ENCODE results near the gene C3orf22.
"Not testable (repeated sequence)": the region's sequence is repeated elsewhere in the genome, so short reads cannot be mapped to it uniquely, and the experiment has no call there.

C3orf22 gene

GRCh38 chr3:126544596-126545281 is 14.0 kb downstream of the C3orf22 start:
- no peak for DNase-seq (ENCODE audit: extremely low read depth in 1 of 2, low read depth in 1 of 2)

- DNase-seq (ENCODE audit: extremely low read depth in 1 of 2, low read depth in 1 of 2) = no peak
These were observed 15.2 kb downstream of the C3orf22 start for GRCh38 chr3:126543457-126544061.

DNA sequence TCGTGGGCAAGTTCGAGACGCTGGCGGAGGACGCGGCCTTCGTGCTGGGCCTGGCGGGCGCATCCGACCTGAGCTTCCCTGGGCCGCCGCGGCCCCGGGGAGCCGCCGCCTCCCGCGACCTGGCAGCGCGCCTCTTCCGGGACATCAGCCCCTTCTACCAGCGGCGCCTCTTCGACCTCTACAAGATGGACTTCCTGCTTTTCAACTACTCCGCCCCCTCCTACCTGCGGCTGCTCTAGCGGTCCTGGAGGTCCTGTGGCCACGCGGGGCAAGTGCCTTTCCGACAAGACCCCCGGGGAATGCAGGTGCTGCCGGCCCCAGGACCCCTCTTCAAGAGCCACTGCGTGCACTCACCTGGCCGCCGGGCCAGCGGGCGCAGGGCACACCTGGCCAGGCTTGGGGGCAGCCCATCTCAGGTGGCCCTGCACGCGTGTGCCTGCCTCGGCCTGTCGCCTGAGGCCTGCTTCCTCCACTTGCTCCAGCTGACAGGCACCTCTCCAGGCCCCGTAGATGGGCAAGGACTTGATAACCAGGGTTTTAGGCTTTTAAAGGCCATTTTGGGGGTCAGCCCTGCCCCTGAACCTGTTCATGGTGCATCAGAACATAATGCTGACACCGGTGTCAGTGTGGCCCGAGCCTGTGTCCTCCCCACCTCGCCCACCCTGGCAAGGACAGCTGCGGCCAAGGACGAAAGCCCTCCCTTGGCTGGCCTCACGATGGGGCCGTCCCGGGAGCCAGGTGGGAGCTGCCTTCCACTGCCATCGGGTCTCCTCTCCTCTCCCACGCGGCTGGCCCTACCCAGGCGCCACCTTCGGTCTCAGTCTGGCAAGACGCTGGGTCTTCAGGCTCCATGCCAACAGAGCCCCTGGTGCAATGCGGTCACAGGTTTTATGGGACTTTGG is 16.1 kb downstream of the C3orf22 start:
- no peak for DNase-seq (ENCODE audit: extremely low read depth in 1 of 2, low read depth in 1 of 2)

DNA sequence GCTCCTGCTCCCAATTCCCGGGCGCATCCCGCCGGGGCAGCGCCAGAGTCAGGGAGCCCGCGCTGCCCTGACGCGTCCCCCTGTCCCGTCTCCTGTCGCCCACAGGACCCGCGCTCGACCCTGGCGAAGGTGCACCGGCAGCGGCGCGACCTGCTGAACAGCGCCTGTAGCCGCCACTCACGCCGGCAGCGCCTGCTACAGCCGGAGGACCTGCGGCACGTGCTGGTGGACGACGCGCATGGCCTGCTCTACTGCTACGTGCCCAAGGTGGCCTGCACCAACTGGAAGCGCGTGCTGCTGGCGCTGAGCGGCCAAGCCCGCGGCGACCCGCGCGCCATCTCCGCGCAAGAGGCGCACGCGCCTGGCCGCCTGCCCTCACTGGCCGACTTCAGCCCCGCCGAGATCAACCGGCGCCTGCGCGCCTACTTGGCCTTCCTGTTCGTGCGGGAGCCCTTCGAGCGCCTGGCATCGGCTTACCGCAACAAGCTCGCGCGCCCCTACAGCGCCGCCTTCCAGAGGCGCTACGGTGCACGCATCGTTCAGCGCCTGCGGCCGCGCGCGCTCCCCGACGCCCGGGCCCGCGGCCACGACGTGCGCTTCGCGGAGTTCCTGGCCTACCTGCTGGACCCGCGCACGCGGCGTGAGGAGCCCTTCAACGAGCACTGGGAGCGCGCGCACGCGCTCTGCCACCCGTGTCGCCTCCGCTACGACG is 16.9 kb downstream of the C3orf22 start:
- DNase-seq (ENCODE audit: extremely low read depth in 1 of 2, low read depth in 1 of 2) = no peak

DNA sequence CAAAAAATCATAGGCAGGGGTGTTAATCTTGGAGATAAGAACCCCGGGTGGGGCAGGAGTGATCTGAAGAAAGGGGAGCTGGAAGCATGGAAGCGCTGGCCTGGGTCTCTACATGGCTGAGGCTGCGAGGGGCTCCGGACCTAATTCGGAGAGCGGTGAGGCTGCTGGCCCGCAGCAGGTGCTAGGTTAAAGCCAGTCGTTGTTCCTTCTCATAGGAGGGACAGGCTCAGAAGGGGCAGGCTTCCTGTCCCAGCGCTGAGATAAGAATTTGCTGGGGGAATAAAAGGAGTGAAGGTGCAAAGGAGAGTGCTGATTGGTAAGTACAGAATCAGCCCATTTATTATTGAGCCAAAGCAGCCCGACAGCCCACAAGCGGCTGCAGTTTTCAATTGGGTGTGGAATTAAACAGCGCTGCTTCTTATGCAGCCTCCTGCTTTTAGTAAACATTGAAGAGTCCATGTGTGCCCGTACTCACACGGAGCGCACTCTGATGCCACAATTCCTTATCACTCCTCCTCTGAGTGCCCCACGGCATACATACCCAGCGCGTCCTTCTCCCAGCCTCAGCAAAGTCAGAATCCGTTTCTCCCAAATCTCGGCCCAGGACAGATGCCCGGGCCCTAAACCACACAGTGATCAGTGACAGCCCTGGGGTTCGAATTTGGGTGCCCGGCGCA is 17.6 kb downstream of the C3orf22 start:
- DNase-seq (ENCODE audit: extremely low read depth in 1 of 2, low read depth in 1 of 2) = no peak

DNA sequence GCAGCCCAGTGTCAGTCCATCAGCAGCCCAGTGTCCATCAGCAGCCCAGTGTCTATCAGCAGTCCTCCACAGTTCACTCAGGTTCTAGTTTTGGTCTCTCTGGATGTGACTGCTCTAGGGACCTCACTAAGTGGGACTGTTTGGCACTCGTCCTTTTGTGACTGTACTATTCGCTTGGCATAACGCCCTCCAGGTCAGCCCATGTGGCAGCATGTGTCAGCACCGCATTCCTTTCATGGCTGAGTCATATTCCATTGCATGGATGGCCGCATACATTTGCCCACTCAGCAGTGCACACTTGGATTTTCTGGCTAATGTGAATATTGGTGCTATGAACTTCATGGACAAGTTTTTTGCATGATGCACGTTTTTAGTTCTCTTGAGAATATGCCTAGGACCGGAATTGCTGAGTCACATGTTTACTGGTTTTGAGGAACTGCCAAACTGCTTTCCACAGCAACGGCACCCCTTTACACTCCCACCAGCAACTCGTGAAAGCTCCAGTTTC is 18.3 kb downstream of the C3orf22 start:
- no peak for DNase-seq (ENCODE audit: extremely low read depth in 1 of 2, low read depth in 1 of 2)

GRCh38 chr3:126539558-126540250 is 19.0 kb downstream of the C3orf22 start:
- DNase-seq (ENCODE audit: extremely low read depth in 1 of 2, low read depth in 1 of 2) = no peak

GRCh38 chr3:126538966-126539365 is 19.8 kb downstream of the C3orf22 start:
- DNase-seq (ENCODE audit: extremely low read depth in 1 of 2, low read depth in 1 of 2) = no peak

GRCh38 chr3:126538316-126538715 is 20.4 kb downstream of the C3orf22 start:
- DNase-seq (ENCODE audit: extremely low read depth in 1 of 2, low read depth in 1 of 2) = no peak

DNA sequence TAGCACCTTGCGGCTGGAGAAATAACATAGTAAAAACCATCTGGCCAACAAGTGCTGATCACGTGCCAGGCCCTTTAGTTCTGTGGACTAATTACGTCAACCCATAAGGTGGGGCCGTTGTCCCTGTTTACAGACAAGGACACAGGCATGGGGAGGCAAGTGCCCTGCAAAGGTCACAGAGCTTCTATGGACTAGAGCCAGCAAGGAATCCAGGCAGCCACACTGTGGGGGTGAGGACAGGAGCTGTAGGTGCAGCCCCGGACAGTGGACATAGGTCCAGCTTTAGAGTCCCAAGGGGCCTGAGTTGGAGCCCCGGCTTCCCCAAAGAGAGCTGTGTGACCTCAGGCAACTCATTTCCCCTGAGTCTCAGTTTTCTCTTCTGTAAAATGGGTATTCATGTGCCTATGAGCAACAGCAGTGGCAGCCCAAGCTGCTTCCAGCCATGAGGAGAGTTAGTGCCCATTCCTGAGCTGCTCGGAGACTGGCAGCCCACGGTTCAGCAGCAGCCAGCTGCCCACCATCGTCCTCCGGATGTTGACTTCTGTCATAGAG is 20.9 kb downstream of the C3orf22 start:
- DNase-seq (ENCODE audit: extremely low read depth in 1 of 2, low read depth in 1 of 2) = no peak

DNA sequence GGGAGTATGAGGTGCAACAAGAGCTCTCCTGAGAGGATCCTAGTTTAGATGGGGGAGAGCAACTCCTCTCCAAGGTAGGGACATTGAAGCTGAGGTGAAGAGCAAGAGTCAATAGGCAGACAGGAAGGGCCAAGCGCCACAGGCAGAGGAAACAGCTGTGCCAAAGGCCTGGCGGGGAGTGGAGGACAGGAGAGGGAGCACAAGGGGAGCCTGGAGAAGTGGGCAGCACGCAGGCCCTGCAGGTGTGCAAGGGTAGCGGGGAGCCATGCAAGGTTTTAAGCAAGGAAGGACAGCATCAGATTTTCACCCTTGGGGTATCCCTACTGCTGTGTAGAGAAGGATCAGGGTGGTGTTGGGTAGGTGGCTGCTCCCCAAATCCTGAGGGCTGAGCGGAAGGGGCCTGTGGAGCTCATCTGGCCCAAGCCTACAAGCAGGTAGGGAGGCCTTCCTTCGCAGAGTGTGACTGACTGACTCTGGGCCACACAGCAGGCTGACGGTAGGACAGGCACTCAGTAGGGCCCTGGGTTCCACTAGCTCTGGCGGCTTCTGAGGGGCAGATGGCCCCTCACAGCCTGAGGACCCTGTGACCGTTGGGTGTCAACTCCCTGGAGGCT is 21.5 kb downstream of the C3orf22 start:
- no peak for DNase-seq (ENCODE audit: extremely low read depth in 1 of 2, low read depth in 1 of 2)

DNA sequence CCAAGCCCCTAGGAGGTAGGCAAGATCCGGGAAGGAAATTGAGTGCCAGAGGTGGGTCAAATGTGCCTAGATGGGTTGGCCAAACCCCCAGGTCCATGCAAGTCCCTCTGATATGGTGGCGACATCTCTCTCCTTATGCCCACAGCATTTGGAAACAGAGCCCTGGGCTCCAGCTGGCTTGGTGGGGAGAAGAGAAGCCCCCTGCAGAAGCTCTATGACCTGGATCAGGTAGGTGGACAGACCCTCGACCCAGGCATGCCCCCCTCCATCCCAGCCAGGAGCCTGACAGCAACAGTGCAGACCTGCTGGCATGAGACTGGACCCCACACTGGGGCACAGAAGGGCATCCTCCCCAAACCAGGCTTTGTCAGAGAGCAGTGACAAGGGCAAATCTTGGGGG is 22.6 kb downstream of the C3orf22 start:
- no peak for DNase-seq (ENCODE audit: extremely low read depth in 1 of 2, low read depth in 1 of 2)

DNA sequence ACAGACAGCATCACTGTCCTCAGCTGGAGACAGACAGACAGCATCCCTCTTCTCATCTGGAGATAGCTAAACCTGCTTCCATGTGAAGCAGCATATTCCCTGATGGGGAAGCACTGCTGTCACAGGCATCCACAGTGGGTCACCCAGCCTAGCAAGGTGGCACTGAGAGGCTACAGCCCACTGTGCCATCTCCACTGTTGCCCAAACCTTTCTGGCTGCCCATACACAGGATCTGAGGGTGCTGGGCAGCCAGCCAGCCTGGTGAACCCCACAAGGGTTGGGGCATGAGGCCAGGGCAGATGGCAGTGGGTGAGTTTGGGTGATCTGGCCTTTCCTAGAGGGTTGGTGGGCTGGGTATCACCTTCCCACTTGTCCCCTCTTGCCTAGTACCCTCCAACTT is 23.1 kb downstream of the C3orf22 start:
- no peak for DNase-seq (ENCODE audit: extremely low read depth in 1 of 2, low read depth in 1 of 2)

GRCh38 chr3:126534716-126535115 is 24.0 kb downstream of the C3orf22 start:
- DNase-seq (ENCODE audit: extremely low read depth in 1 of 2, low read depth in 1 of 2) = not testable (repeated sequence)

- DNase-seq (ENCODE audit: extremely low read depth in 1 of 2, low read depth in 1 of 2) = no peak
These were observed 25.2 kb downstream of the C3orf22 start for GRCh38 chr3:126533506-126533905.

- no peak for DNase-seq (ENCODE audit: extremely low read depth in 1 of 2, low read depth in 1 of 2)
These were observed 27.7 kb downstream of the C3orf22 start for GRCh38 chr3:126531051-126531330.

DNA sequence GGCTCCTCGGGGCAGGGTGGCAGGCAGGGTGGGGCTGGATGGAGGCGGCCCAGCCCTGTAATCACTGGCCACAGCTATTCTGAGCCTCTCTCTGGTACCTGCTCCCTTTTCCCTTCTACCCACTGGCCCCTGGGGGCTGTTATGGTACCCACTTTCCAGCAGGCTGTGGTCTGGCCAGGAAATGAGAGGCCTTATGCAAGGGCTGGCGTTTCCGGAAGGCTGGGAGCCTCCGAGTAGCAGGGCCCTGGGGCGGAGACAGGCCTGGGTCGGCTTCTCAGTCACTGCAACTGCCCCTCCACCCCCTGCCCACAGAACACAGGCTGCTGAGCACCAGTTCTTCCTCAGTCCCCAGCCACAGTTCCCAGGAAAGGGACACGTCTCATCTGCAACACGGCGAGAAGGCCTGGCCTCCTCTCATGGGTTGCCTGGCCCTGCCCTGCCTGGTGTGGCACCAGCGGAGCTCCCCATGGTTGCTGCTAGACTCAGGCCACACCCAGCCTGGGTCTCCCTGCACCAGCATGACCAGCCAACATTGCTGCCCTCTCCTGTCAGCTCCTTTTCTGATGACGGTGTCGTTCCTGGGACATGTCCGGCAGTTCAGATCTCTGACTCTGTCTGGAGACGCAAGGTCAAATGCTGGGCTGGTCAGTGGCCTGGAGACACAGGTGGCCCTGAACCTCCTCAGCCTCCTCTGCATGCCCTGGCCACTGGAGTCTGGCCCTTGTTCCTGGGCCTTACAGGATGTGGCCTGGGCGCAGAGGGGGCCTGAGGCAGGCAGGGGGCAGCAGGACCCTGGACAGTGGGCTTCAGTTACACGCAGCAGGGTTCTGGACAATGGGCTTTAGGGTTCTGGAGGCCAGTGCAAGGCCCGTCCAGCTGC is 28.3 kb downstream of the C3orf22 start:
- no peak for DNase-seq (ENCODE audit: extremely low read depth in 1 of 2, low read depth in 1 of 2)

DNA sequence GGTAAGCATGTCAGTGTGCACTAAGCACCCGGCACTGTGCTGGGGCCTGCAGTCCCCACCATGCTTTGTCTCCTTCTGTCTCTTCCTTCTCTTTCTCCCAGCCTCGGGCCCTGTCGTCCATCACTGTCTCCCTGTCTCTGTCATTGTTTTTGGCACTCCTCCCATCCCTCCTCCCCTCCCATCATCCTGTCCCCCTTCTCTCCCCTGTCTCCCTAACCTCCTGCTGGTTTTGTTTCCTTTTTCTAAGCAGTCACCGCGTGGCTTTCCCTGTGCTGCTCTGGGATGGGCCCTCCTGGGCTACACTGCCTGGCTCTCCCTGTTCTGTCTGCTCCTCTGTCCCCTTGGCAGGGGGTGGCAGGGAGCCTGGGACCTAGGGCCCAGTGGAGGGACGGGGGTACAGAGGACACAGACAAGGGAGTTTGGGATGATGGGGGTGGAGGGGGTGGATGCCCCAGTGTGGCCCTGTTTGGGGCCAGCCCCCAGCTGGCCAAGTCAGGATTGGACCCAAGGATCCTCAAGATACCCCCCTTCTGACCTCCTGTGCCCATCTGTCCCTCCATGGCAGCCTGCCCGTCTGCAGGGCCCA is 29.1 kb downstream of the C3orf22 start:
- no peak for DNase-seq (ENCODE audit: extremely low read depth in 1 of 2, low read depth in 1 of 2)

All from stimulated activated CD8-positive, alpha-beta memory T cell treated with anti-CD3 and anti-CD28 coated beads, Interleukin-7, amount 100 ng/mL, for 48 hours (primary cell).